ENCODE measurements around the gene ATP11B. TPM values are rescaled to one million over a fixed set of nuclear protein-coding genes. Genes with fewer than 3 reads are reported as not detected.

ATP11B gene
- polyA plus RNA-seq (2014; cell fraction: cytosol; rRNA removed): 9.5 and 10.1 TPM in 2 replicates
- polyA plus RNA-seq (2014; cell fraction: nucleus; rRNA removed): 18.1 and 18.4 TPM in 2 replicates

GRCh38 chr3:182792901-182793662 is at the start of gene ATP11B:
ATP11B (plus strand) TSS chr3:182793504; CDS start chr3:182793760, 256 bp downstream.
- DNase-seq (ENCODE audit: low spot score): peak; percentile 72

- DNase-seq (ENCODE audit: low spot score): no peak
Measured at GRCh38 chr3:182746959-182747358, 46.3 kb upstream of the ATP11B start.

GRCh38 chr3:182755308-182755707 is 38.0 kb upstream of the ATP11B start:
- DNase-seq (ENCODE audit: low spot score): no peak

GRCh38 chr3:182755712-182756111 is 37.6 kb upstream of the ATP11B start:
- no peak for DNase-seq (ENCODE audit: low spot score)

GRCh38 chr3:182760576-182761164 is 32.6 kb upstream of the ATP11B start:
- DNase-seq (ENCODE audit: low spot score): no peak

GRCh38 chr3:182763896-182764295 is 29.4 kb upstream of the ATP11B start:
- DNase-seq (ENCODE audit: low spot score): no peak

GRCh38 chr3:182765287-182765686 is 28.0 kb upstream of the ATP11B start:
- no peak for DNase-seq (ENCODE audit: low spot score)

- DNase-seq (ENCODE audit: low spot score): no peak
Measured at GRCh38 chr3:182766099-182766498, 27.2 kb upstream of the ATP11B start.

GRCh38 chr3:182768413-182768812 is 24.9 kb upstream of the ATP11B start:
- DNase-seq (ENCODE audit: low spot score): no peak

GRCh38 chr3:182769673-182770072 is 23.6 kb upstream of the ATP11B start:
- DNase-seq (ENCODE audit: low spot score): no peak

GRCh38 chr3:182782149-182782548 is 11.2 kb upstream of the ATP11B start:
- DNase-seq (ENCODE audit: low spot score): no peak

- no peak for DNase-seq (ENCODE audit: low spot score)
Measured at GRCh38 chr3:182783106-182783505, 10.2 kb upstream of the ATP11B start.

GRCh38 chr3:182784542-182784941 is 8.8 kb upstream of the ATP11B start:
- DNase-seq (ENCODE audit: low spot score): no peak

GRCh38 chr3:182785142-182785541 is 8.2 kb upstream of the ATP11B start:
- DNase-seq (ENCODE audit: low spot score): no peak

- DNase-seq (ENCODE audit: low spot score): no peak
Measured at GRCh38 chr3:182785756-182786155, 7.5 kb upstream of the ATP11B start.

GRCh38 chr3:182786564-182787196 is 6.6 kb upstream of the ATP11B start:
- no peak for DNase-seq (ENCODE audit: low spot score)

GRCh38 chr3:182787302-182788036 is 5.8 kb upstream of the ATP11B start:
- DNase-seq (ENCODE audit: low spot score): no peak

GRCh38 chr3:182789371-182789770 is 3.9 kb upstream of the ATP11B start:
- DNase-seq (ENCODE audit: low spot score): no peak

- DNase-seq (ENCODE audit: low spot score): no peak
Measured at GRCh38 chr3:182790612-182791011, 2.7 kb upstream of the ATP11B start.

GRCh38 chr3:182793663-182794454 is 555 bp downstream of the ATP11B start:
- DNase-seq (ENCODE audit: low spot score): peak; percentile 31
